ENCODE results near the gene PIK3CD. TPM values are rescaled to one million over a fixed set of nuclear protein-coding genes. Genes with fewer than 3 reads are reported as not detected.

Gene PIK3CD
- total and polyA plus RNA-seq, 4 donors = 1.8 to 11.3 (median 3.4) TPM

DNA sequence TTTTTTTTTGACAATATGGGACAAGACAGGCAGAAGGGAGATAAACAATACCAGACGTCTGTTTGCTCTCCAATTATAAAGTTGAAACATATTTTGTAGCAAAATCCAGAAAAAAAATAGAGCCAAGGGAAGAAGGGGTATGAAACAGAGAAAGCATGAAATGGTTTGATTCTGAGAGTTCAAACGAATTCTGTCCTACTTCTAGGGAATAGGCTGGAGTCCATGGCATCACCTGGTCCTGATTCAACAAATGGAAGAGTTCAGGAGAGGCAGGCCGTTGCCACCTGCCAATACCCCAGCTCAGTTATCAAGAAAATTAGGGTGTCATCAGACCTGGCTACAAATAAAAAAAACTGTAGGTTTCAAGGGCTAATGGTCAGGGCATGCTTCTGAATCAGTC is 100.4 kb downstream of the PIK3CD start:
- no peak overlapping the region for H3K4me3 ChIP-seq (ENCODE audit: low read depth in 1 of 3, low read length in 3 of 3)
- DNase-seq (ENCODE audit: low spot score) = no peak
- H3K27me3 ChIP-seq (ENCODE audit: control insufficient read depth in 4 of 4, insufficient read depth in 4 of 4, low read length in 3 of 4) = no peaks in the 10 kb centered on the region
- H3K9ac ChIP-seq (ENCODE audit: low read depth in 1 of 2, low read length in 2 of 2) = no peak overlapping the region
- H3K36me3 ChIP-seq (ENCODE audit: control insufficient read depth in 4 of 4, insufficient read depth in 3 of 4, low read depth in 1 of 4, low read length in 3 of 4) = peaks cover 0 to 2% (median 2%) of the 10 kb centered on the region in 4 donors
- H3K9me3 ChIP-seq (ENCODE audit: control insufficient read depth in 4 of 4, low read length in 3 of 4) = no peaks in the 10 kb centered on the region
- H3K27ac ChIP-seq (ENCODE audit: low read depth in 1 of 2, low read length in 2 of 2) = no peak overlapping the region
- TF ChIP-seq, protein P1, sequence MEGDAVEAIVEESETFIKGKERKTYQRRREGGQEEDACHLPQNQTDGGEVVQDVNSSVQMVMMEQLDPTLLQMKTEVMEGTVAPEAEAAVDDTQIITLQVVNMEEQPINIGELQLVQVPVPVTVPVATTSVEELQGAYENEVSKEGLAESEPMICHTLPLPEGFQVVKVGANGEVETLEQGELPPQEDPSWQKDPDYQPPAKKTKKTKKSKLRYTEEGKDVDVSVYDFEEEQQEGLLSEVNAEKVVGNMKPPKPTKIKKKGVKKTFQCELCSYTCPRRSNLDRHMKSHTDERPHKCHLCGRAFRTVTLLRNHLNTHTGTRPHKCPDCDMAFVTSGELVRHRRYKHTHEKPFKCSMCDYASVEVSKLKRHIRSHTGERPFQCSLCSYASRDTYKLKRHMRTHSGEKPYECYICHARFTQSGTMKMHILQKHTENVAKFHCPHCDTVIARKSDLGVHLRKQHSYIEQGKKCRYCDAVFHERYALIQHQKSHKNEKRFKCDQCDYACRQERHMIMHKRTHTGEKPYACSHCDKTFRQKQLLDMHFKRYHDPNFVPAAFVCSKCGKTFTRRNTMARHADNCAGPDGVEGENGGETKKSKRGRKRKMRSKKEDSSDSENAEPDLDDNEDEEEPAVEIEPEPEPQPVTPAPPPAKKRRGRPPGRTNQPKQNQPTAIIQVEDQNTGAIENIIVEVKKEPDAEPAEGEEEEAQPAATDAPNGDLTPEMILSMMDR (IDR thresholded peaks at IDR 0.05; ENCODE audit: low read depth, low read length, missing input control) = no peak
- TF ChIP-seq GABPA (IDR thresholded peaks at IDR 0.05 in 1 of 2, conservative IDR thresholded peaks at IDR 0.05 in 1 of 2) (no peak), JUND (IDR thresholded peaks at IDR 0.05) (no peak), FOXA2 (IDR thresholded peaks at IDR 0.05) (no peak), HNF4G (IDR thresholded peaks at IDR 0.05) (no peak), NR2F2 (IDR thresholded peaks at IDR 0.05) (no peak)
- WGBS = 65% methylated on average over 3 of the region's 3 CpGs
- H3K4me1 ChIP-seq (ENCODE audit: control insufficient read depth in 4 of 4, insufficient read depth in 4 of 4, low read length in 3 of 4) = no peaks in the 10 kb centered on the region

DNA sequence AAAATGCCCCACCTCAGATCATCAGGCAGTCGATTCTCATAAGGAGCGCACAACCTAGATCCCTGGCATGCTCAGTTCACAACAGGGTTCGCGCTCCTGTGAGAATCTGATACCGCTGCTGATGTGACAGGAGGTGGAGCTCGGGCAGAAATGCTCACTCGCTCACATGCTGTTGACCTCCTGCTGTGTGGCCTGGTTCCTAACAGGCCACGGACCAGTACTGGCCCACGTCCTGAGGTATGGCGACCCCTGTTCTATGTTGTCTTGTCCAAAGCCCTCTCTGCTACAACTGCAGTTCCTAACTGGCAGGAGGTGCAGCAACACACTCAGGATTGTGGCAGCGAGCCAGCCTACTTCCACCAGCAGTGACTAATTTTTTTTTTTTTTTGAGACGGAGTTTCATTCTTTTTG is 101.6 kb downstream of the PIK3CD start:
- WGBS = 91% methylated on average over 12 of the region's 12 CpGs
- Histone ChIP-seq H3K27me3 (ENCODE audit: control insufficient read depth in 4 of 4, insufficient read depth in 4 of 4, low read length in 3 of 4) (no peaks in the 10 kb centered on the region), H3K9ac (ENCODE audit: low read depth in 1 of 2, low read length in 2 of 2) (no peak overlapping the region), H3K4me3 (ENCODE audit: low read depth in 1 of 3, low read length in 3 of 3) (no peak overlapping the region), H3K36me3 (ENCODE audit: control insufficient read depth in 4 of 4, insufficient read depth in 3 of 4, low read depth in 1 of 4, low read length in 3 of 4) (peaks cover 0 to 2% (median 2%) of the 10 kb centered on the region in 4 donors), H3K4me1 (ENCODE audit: control insufficient read depth in 4 of 4, insufficient read depth in 4 of 4, low read length in 3 of 4) (no peaks in the 10 kb centered on the region), H3K9me3 (ENCODE audit: control insufficient read depth in 4 of 4, low read length in 3 of 4) (no peaks in the 10 kb centered on the region), H3K27ac (ENCODE audit: low read depth in 1 of 2, low read length in 2 of 2) (no peak overlapping the region)
- TF ChIP-seq FOXA2 (IDR thresholded peaks at IDR 0.05) = no peak
- TF ChIP-seq SP1 (IDR thresholded peaks at IDR 0.05) = no peak
- no peak for TF ChIP-seq NR2F2 (IDR thresholded peaks at IDR 0.05)
- TF ChIP-seq FOXA1 (IDR thresholded peaks at IDR 0.05) = no peak
- TF ChIP-seq RAD21 (IDR thresholded peaks at IDR 0.05) = no peak
- no peak for DNase-seq (ENCODE audit: low spot score)

DNA sequence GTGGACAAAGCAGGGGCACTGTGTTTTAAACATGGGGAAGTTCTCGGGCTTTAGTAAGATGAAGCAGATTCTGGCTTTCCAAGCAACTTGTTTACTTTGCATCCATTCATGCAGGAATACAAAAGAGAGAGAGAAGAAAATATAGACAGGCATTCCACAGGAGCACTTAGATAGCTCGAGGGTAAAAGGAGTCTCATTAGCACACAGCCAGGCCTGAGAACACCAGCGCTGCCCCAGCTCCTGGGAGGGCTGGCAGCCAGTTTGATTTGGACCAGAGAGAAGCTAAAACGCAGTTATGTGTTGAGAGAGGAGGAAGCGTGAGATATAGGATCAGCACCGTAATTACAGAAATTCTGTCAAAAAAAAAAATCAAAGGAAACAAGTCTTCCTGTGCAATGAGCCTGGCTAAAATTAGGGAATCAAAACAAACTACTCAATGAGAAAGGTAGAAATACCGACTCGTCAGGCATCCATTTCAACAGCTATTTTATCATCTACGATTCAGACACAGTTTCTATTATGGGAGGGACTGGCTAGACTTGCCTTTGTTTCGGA is 104.0 kb downstream of the PIK3CD start:
- no peak overlapping the region for H3K9ac ChIP-seq (ENCODE audit: low read depth in 1 of 2, low read length in 2 of 2)
- no peak overlapping the region for H3K4me3 ChIP-seq (ENCODE audit: low read depth in 1 of 3, low read length in 3 of 3)
- peaks cover 1 to 11% (median 9%) of the 10 kb centered on the region in 4 donors for H3K4me1 ChIP-seq (ENCODE audit: control insufficient read depth in 4 of 4, insufficient read depth in 4 of 4, low read length in 3 of 4)
- H3K27ac ChIP-seq (ENCODE audit: low read depth in 1 of 2, low read length in 2 of 2) = no peak overlapping the region
- 77% methylated on average over 10 of the region's 10 CpGs for WGBS
- H3K36me3 ChIP-seq (ENCODE audit: control insufficient read depth in 4 of 4, insufficient read depth in 3 of 4, low read depth in 1 of 4, low read length in 3 of 4) = peaks cover 0 to 2% (median under 1%) of the 10 kb centered on the region in 4 donors
- DNase-seq (ENCODE audit: low spot score) = no peak
- H3K27me3 ChIP-seq (ENCODE audit: control insufficient read depth in 4 of 4, insufficient read depth in 4 of 4, low read length in 3 of 4) = no peaks in the 10 kb centered on the region
- no peaks in the 10 kb centered on the region for H3K9me3 ChIP-seq (ENCODE audit: control insufficient read depth in 4 of 4, low read length in 3 of 4)
- TF ChIP-seq, protein P2, sequence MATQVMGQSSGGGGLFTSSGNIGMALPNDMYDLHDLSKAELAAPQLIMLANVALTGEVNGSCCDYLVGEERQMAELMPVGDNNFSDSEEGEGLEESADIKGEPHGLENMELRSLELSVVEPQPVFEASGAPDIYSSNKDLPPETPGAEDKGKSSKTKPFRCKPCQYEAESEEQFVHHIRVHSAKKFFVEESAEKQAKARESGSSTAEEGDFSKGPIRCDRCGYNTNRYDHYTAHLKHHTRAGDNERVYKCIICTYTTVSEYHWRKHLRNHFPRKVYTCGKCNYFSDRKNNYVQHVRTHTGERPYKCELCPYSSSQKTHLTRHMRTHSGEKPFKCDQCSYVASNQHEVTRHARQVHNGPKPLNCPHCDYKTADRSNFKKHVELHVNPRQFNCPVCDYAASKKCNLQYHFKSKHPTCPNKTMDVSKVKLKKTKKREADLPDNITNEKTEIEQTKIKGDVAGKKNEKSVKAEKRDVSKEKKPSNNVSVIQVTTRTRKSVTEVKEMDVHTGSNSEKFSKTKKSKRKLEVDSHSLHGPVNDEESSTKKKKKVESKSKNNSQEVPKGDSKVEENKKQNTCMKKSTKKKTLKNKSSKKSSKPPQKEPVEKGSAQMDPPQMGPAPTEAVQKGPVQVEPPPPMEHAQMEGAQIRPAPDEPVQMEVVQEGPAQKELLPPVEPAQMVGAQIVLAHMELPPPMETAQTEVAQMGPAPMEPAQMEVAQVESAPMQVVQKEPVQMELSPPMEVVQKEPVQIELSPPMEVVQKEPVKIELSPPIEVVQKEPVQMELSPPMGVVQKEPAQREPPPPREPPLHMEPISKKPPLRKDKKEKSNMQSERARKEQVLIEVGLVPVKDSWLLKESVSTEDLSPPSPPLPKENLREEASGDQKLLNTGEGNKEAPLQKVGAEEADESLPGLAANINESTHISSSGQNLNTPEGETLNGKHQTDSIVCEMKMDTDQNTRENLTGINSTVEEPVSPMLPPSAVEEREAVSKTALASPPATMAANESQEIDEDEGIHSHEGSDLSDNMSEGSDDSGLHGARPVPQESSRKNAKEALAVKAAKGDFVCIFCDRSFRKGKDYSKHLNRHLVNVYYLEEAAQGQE (IDR thresholded peaks at IDR 0.05) = no peak
- no peak for TF ChIP-seq JUND (IDR thresholded peaks at IDR 0.05)
- TF ChIP-seq RXRA (IDR thresholded peaks at IDR 0.05) = no peak
- no peak for TF ChIP-seq TAF1 (conservative IDR thresholded peaks at IDR 0.05)
- no peak for TF ChIP-seq FOXA2 (IDR thresholded peaks at IDR 0.05)
- TF ChIP-seq NR2F2 (IDR thresholded peaks at IDR 0.05) = no peak
- no peak for TF ChIP-seq EGR1 (IDR thresholded peaks at IDR 0.05; ENCODE audit: low read depth in 2 of 2)
- TF ChIP-seq, protein P3, sequence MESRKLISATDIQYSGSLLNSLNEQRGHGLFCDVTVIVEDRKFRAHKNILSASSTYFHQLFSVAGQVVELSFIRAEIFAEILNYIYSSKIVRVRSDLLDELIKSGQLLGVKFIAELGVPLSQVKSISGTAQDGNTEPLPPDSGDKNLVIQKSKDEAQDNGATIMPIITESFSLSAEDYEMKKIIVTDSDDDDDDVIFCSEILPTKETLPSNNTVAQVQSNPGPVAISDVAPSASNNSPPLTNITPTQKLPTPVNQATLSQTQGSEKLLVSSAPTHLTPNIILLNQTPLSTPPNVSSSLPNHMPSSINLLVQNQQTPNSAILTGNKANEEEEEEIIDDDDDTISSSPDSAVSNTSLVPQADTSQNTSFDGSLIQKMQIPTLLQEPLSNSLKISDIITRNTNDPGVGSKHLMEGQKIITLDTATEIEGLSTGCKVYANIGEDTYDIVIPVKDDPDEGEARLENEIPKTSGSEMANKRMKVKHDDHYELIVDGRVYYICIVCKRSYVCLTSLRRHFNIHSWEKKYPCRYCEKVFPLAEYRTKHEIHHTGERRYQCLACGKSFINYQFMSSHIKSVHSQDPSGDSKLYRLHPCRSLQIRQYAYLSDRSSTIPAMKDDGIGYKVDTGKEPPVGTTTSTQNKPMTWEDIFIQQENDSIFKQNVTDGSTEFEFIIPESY (IDR thresholded peaks at IDR 0.05) = no peak
- TF ChIP-seq SP1 (IDR thresholded peaks at IDR 0.05) = no peak
- TF ChIP-seq YY1 (IDR thresholded peaks at IDR 0.05) = no peak
- TF ChIP-seq, protein P1 (IDR thresholded peaks at IDR 0.05; ENCODE audit: low read depth, low read length, missing input control) = no peak
- TF ChIP-seq, protein P4, sequence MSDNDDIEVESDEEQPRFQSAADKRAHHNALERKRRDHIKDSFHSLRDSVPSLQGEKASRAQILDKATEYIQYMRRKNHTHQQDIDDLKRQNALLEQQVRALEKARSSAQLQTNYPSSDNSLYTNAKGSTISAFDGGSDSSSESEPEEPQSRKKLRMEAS (IDR thresholded peaks at IDR 0.05) = no peak
- no peak for TF ChIP-seq RAD21 (IDR thresholded peaks at IDR 0.05)
- no peak for TF ChIP-seq HNF4A (conservative IDR thresholded peaks at IDR 0.05)
- no peak for TF ChIP-seq FOXA1 (IDR thresholded peaks at IDR 0.05)
- TF ChIP-seq GABPA (IDR thresholded peaks at IDR 0.05 in 1 of 2, conservative IDR thresholded peaks at IDR 0.05 in 1 of 2) = no peak

Measured in liver (tissue), 9 donors.